Nephron progenitor cell (in vitro differentiated cells): Measurements from ENCODE around the gene PGAP6.

Experiments used
- DNase-seq: peaks from one replicate; pipeline ENCODE4 v3.0.0; 2021
- H3K27ac Mint-ChIP-seq: 2 replicates; pipeline ENCODE4 v1.8.0; 2021; ENCODE audit warnings: mild to moderate bottlenecking, moderate library complexity, mixed read lengths
- H3K27me3 Mint-ChIP-seq: 2 replicates; pipeline ENCODE4 v1.8.0; 2021; ENCODE audit warnings: mild to moderate bottlenecking, low read depth, mixed read lengths; ENCODE audit not compliant: poor library complexity
- H3K36me3 Mint-ChIP-seq: 2 replicates; pipeline ENCODE4 v1.8.0; 2021; ENCODE audit warnings: low read depth, mixed read lengths
- H3K4me1 Mint-ChIP-seq: 2 replicates; pipeline ENCODE4 v1.8.0; 2021; ENCODE audit warnings: mixed read lengths
- H3K4me3 Mint-ChIP-seq: 2 replicates; pipeline ENCODE4 v1.8.0; 2021; ENCODE audit warnings: mild to moderate bottlenecking, moderate library complexity, mixed read lengths
- H3K9me3 Mint-ChIP-seq: 2 replicates; pipeline ENCODE4 v1.8.0; 2021; ENCODE audit warnings: mild to moderate bottlenecking, moderate library complexity, mixed read lengths
- CTCF ChIP-seq: fragments of 200-600 bp; sonication (generic); IDR thresholded peaks from 2 replicates; pipeline ENCODE4 v1.5.0; 2021; ENCODE audit warnings: antibody characterized with exemption

The PGAP6 gene

DNA sequence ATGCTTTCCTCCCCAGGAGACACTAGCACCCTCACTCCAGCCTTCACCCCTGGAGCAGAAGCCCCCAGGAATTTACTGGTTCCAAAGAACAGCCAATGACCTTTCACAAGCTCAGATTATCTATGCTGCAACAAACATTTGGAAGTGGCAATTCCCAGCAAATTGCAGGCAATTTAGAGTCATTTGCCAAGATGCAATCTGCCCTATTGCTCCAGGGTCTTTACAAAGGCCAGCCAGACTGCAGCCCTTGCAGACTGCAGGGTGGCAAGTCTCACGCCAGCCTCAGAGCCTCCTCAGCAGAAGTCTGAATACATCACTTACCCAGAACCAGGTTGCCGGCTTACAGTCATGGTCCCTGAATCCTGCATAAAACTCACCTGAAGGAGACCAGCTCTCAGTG, 51.0 kb downstream of the PGAP6 start:
- peaks cover 5% of the 10 kb centered on the region for H3K27me3 Mint-ChIP-seq
- H3K27ac Mint-ChIP-seq: peak overlapping the region; percentile 95
- peaks cover 16% of the 10 kb centered on the region for H3K36me3 Mint-ChIP-seq
- no peak for DNase-seq
- no peak for TF ChIP-seq CTCF
- H3K4me1 Mint-ChIP-seq: peaks cover 33% of the 10 kb centered on the region
- peaks cover 8% of the 10 kb centered on the region for H3K9me3 Mint-ChIP-seq
- H3K4me3 Mint-ChIP-seq: no peak overlapping the region

- TF ChIP-seq CTCF: no peak
- no peak overlapping the region for H3K27ac Mint-ChIP-seq
- no peaks in the 10 kb centered on the region for H3K9me3 Mint-ChIP-seq
- H3K4me1 Mint-ChIP-seq: peaks cover 21% of the 10 kb centered on the region
- H3K27me3 Mint-ChIP-seq: peaks cover 4% of the 10 kb centered on the region
- H3K4me3 Mint-ChIP-seq: no peak overlapping the region
- no peak for DNase-seq
- H3K36me3 Mint-ChIP-seq: peaks cover 5% of the 10 kb centered on the region
These were observed 56.2 kb downstream of the PGAP6 start for GRCh38 chr16:325375-326145.

DNA sequence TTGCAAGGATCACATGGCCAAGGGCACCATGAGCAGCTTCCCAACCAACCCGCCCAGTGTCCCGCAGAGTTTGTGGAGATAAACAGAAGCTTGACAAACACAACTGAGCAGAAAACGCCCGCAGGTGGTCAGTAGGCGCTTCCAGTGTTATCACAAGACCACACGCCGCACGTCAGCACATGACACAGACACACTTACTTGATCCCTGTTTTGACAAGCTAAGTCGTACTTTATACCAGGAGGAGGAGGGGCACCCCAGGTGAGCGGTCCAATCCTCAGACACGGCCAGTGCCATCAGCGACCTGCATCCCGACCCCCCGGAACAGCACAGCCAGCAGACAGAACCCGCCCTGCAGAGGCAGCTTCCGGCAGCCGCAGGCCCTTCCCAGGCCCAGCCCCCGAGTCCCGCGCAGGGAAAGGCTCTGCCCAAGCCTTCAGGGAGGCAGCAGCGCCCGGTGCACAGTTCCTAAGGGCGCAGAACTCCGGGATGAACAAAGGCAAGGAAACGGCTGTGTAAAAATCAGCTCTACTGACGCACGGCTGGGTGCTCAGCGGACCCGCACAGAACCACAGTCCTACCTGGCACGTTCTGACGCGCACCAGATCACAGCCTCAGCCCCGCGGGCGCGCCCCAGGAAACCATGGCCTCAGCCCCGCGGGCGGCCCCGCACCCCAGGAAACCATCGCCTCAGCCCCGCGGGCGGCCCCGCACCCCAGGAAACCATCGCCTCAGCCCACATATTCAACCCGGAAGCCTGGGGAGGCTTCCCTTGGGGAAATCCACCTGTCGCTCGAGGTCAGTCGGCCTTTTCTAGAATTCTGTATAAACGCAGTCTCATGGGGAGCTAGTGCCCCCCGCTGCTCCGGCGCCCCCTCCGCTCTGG, 57.1 kb downstream of the PGAP6 start:
- TF ChIP-seq CTCF: no peak
- Mint-ChIP-seq H3K27ac (no peak overlapping the region), H3K36me3 (peaks cover 6% of the 10 kb centered on the region)

DNA sequence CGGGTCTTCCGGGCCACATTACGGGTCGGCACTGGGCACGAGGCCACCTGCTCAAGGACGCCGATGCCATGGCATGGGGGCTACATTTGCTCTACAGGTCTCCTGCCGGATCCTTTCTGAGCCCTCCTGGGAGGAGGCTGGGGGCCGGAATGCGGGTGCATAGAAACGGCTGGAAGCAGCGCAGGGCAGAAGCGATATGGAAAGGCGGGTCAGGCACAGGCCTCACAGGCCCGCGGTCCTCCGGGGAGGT, 57.7 kb downstream of the PGAP6 start:
- Mint-ChIP-seq H3K4me3 (no peak overlapping the region), H3K4me1 (peaks cover 24% of the 10 kb centered on the region), H3K27me3 (peaks cover 4% of the 10 kb centered on the region), H3K27ac (no peak overlapping the region), H3K9me3 (no peaks in the 10 kb centered on the region), H3K36me3 (peaks cover 9% of the 10 kb centered on the region)
- no peak for TF ChIP-seq CTCF
- no peak for DNase-seq

More for the DNA sequence above, 57.1 kb downstream of the PGAP6 start:
- no peak for DNase-seq
- no peak overlapping the region for H3K4me3 Mint-ChIP-seq
- H3K9me3 Mint-ChIP-seq: no peaks in the 10 kb centered on the region
- H3K27me3 Mint-ChIP-seq: peaks cover 4% of the 10 kb centered on the region
- H3K4me1 Mint-ChIP-seq: peaks cover 21% of the 10 kb centered on the region

DNA sequence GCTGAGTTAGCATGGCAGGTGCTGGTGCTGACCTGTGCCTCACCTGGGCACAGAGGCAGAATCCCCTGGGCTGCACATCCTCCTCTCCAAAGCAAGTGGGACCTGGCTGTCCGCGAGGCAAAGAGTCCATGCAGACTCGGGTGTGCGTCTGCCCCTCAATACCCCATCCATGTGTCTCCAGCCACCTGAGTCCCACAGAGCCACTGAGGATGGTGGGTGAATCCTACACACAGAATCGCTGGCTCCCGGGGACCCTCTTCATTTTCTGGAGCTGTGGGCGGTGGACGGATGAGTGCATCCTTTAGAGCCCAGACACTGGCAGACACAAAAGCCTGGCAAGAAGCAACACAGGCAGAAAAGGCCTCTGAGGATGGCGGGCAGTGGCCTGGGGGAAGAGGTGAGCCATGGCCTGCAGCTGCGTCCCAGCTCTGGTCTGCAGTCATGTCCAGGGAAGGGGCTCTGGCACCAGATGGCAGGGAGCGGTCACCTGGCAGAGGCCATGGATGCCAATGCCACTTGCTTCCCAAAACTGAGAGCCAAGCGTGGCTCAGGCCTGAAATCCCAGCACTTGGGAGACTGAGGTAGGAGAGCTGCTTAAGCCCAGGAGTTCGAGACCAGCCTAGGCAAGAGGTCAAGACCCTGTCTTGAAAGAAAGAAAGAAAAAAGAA, 59.2 kb downstream of the PGAP6 start:
- TF ChIP-seq CTCF: no peak
- Mint-ChIP-seq H3K4me3 (no peak overlapping the region), H3K27ac (peak overlapping the region; percentile 83), H3K4me1 (peaks cover 29% of the 10 kb centered on the region), H3K36me3 (peaks cover 13% of the 10 kb centered on the region), H3K27me3 (peaks cover 4% of the 10 kb centered on the region), H3K9me3 (no peaks in the 10 kb centered on the region)
- no peak for DNase-seq
